IMR-90 (cell line): ENCODE data around the gene CYP2J2. TPM values are rescaled to one million over a fixed set of nuclear protein-coding genes. Genes with fewer than 3 reads are reported as not detected.

Source experiments
- ATAC-seq: fragments of 200-7000 bp; cut with Tn5 transposase; 2 replicates; pipeline ENCODE4 v1.9.1; 2020; ENCODE audit warnings: low read depth, mild to moderate bottlenecking, moderate library complexity
- BruUV-seq: library from RNA; stranded (reverse); fragments of 400-500 nt; replicated peaks from 2 replicates; lab custom pipeline; 2021; lab: Mats Ljungman, UMichigan
- CTCF ChIA-PET: fragments of 300-600 bp; formaldehyde crosslinking; extraction: SDS; loops from one replicate; lab custom pipeline; 2021; ENCODE audit warnings: antibody characterized with exemption; lab: Yijun Ruan, JAX
- POLR2A ChIA-PET: fragments of 300-600 bp; sonication (Branson Sonifier 250); formaldehyde crosslinking; loops from one replicate; lab custom pipeline; 2022; ENCODE audit warnings: antibody characterized with exemption; ENCODE audit not compliant: unreplicated experiment; lab: Charles Lee
- DNase-seq: peaks from one replicate; pipeline ENCODE4 v3.0.0; 2013
- H2AFZ ChIP-seq: replicated peaks from 2 replicates; pipeline ENCODE3; 2013; ENCODE audit warnings: low read length, mild to moderate bottlenecking; ENCODE audit not compliant: poor library complexity
- H2AK5ac ChIP-seq: 2 replicates; pipeline ENCODE4 v1.6.1; 2013; ENCODE audit warnings: low read depth, low read length, inconsistent platforms
- H2AK9ac ChIP-seq: replicated peaks from 2 replicates; pipeline ENCODE3; 2013; ENCODE audit warnings: mild to moderate bottlenecking, low read depth, low read length, moderate library complexity; ENCODE audit not compliant: poor library complexity
- H2BK120ac ChIP-seq: 2 replicates; pipeline ENCODE4 v1.6.1; 2013; ENCODE audit warnings: low read depth, low read length, inconsistent platforms
- H2BK15ac ChIP-seq: 3 replicates; pipeline ENCODE4 v1.6.1; 2013; ENCODE audit warnings: low read depth, low read length, inconsistent platforms
- H2BK20ac ChIP-seq: 2 replicates; pipeline ENCODE4 v1.6.1; 2013; ENCODE audit warnings: low read depth, mild to moderate bottlenecking, inconsistent platforms, low read length, moderate library complexity
- H2BK5ac ChIP-seq: 2 replicates; pipeline ENCODE4 v1.6.1; 2013; ENCODE audit warnings: mild to moderate bottlenecking, low read depth, low read length, inconsistent platforms; ENCODE audit not compliant: poor library complexity, severe bottlenecking
- H3K14ac ChIP-seq: replicated peaks from 2 replicates; pipeline ENCODE4 v1.6.1; 2013; ENCODE audit warnings: low read depth, low read length, inconsistent platforms
- H3K18ac ChIP-seq: 2 replicates; pipeline ENCODE4 v1.6.1; 2013; ENCODE audit warnings: low read depth, low read length, control low read depth
- H3K23ac ChIP-seq: 2 replicates; pipeline ENCODE4 v1.6.1; 2013; ENCODE audit warnings: low read depth, low read length, inconsistent platforms
- H3K27ac ChIP-seq: 2 replicates; pipeline ENCODE4 v1.5.1; 2013; ENCODE audit warnings: mild to moderate bottlenecking, control low read depth, low read length; ENCODE audit not compliant: insufficient read depth
- H3K27me3 ChIP-seq: 2 replicates; pipeline ENCODE4 v1.6.1; 2013; ENCODE audit warnings: low read length; ENCODE audit not compliant: control insufficient read depth, insufficient read depth
- H3K36me3 ChIP-seq: 2 replicates; pipeline ENCODE4 v1.6.1; 2013; ENCODE audit warnings: low read length, mixed read lengths; ENCODE audit not compliant: control insufficient read depth, insufficient read depth
- H3K4ac ChIP-seq: 2 replicates; pipeline ENCODE4 v1.6.1; 2013; ENCODE audit warnings: low read depth, low read length, inconsistent platforms
- H3K4me1 ChIP-seq: 2 replicates; pipeline ENCODE4 v1.6.1; 2013; ENCODE audit warnings: low read length, mixed read lengths; ENCODE audit not compliant: control insufficient read depth, insufficient read depth
- H3K4me2 ChIP-seq: 2 replicates; pipeline ENCODE4 v1.6.1; 2013; ENCODE audit warnings: low read depth, mild to moderate bottlenecking, control low read depth, low read length, moderate library complexity
- H3K4me3 ChIP-seq: 2 replicates; pipeline ENCODE4 v1.5.1; 2013; ENCODE audit warnings: low read depth, mild to moderate bottlenecking, control low read depth, low read length, moderate library complexity; ENCODE audit not compliant: insufficient read depth
- H3K56ac ChIP-seq: 2 replicates; pipeline ENCODE4 v1.6.1; 2013; ENCODE audit warnings: low read length, inconsistent platforms; ENCODE audit not compliant: insufficient read depth; ENCODE audit errors: extremely low read depth
- H3K79me1 ChIP-seq, 2 experiments: 2 replicates each; pipeline ENCODE4 v1.6.1; 2013; ENCODE audit warnings: low read length in 2 of 2, inconsistent platforms in 1 of 2, low read depth in 1 of 2
- H3K9ac ChIP-seq: 2 replicates; pipeline ENCODE4 v1.6.1; 2013; ENCODE audit warnings: low read depth, low read length, control low read depth
- H3K9me1 ChIP-seq: 2 replicates; pipeline ENCODE4 v1.6.1; 2013; ENCODE audit warnings: low read length, inconsistent platforms; ENCODE audit not compliant: insufficient read depth
- H3K9me3 ChIP-seq: 2 replicates; pipeline ENCODE4 v1.6.1; 2013; ENCODE audit warnings: low read length; ENCODE audit not compliant: control insufficient read depth, insufficient read depth
- H4K20me1 ChIP-seq: 2 replicates; pipeline ENCODE4 v1.6.1; 2013; ENCODE audit warnings: low read length, inconsistent platforms; ENCODE audit not compliant: insufficient read depth
- H4K5ac ChIP-seq: 2 replicates; pipeline ENCODE4 v1.6.1; 2013; ENCODE audit warnings: mild to moderate bottlenecking, low read depth, low read length, control low read depth
- H4K8ac ChIP-seq, 2 experiments: 2 replicates each; pipeline ENCODE4 v1.6.1; 2013; ENCODE audit warnings: low read depth in 2 of 2, low read length in 2 of 2, control low read depth in 1 of 2, inconsistent platforms in 1 of 2
- H4K91ac ChIP-seq: 2 replicates; pipeline ENCODE4 v1.6.1; 2013; ENCODE audit warnings: low read depth, low read length, inconsistent platforms; ENCODE audit not compliant: insufficient read depth
- CHD1 ChIP-seq: IDR thresholded peaks from 2 replicates; pipeline ENCODE4 v1.6.1; 2012; ENCODE audit warnings: low read depth, low read length, improper control_type of control experiment
- FOS ChIP-seq: fragments of 150-350 bp; IDR thresholded peaks from 2 replicates; pipeline ENCODE4 v1.6.1; 2016; ENCODE audit warnings: low read depth, low read length
- MAFK ChIP-seq: IDR thresholded peaks from 2 replicates; pipeline ENCODE4 v1.6.1; 2012; ENCODE audit warnings: low read depth, low read length, improper control_type of control experiment
- MAZ ChIP-seq: IDR thresholded peaks from 2 replicates; pipeline ENCODE4 v1.6.1; 2012; ENCODE audit warnings: low read depth, mild to moderate bottlenecking, low read length, improper control_type of control experiment, moderate library complexity, borderline replicate concordance
- MXI1 ChIP-seq: IDR thresholded peaks from 2 replicates; pipeline ENCODE4 v1.6.1; 2012; ENCODE audit warnings: low read depth, mild to moderate bottlenecking, low read length, moderate library complexity, borderline replicate concordance
- RAD21 ChIP-seq: IDR thresholded peaks from 2 replicates; pipeline ENCODE4 v1.6.1; 2012; ENCODE audit warnings: low read length, improper control_type of control experiment
- RCOR1 ChIP-seq: IDR thresholded peaks from 2 replicates; pipeline ENCODE4 v1.6.1; 2012; ENCODE audit warnings: mild to moderate bottlenecking, low read length, improper control_type of control experiment; ENCODE audit not compliant: insufficient replicate concordance
- RFX5 ChIP-seq: IDR thresholded peaks from 2 replicates; pipeline ENCODE4 v1.8.0; 2012; ENCODE audit warnings: low read depth, mild to moderate bottlenecking, low read length, moderate library complexity
- SMC3 ChIP-seq: fragments of 150-350 bp; IDR thresholded peaks from 2 replicates; pipeline ENCODE4 v1.6.1; 2016; ENCODE audit warnings: low read depth, mild to moderate bottlenecking, antibody characterized with exemption, low read length, moderate library complexity
- WGBS, 2 experiments: methylation state at CpG; one replicate each; pipeline versions ENCODE4 v1.1.5 to v1.1.7; 2013; ENCODE audit warnings: missing lambda C conversion rate in 2 of 2; ENCODE audit not compliant: insufficient read length in 1 of 2; ENCODE audit errors: extremely low coverage in 2 of 2; 5-methylcytosine and 5-hydroxymethylcytosine counted together
- dilution Hi-C: fragments of 300-500 bp; cut with HindIII; formaldehyde crosslinking; loops from one replicate; pipeline ENCODE4 v1.14.3; 2018; ENCODE audit warnings: low sequenced_read_pairs; ENCODE audit not compliant: unreplicated experiment
- in situ Hi-C: fragments of 300-500 bp; cut with MboI; formaldehyde crosslinking; loops from 3 replicates; pipeline ENCODE4 v1.14.3; 2019; ENCODE audit warnings: low sequenced_read_pairs, inconsistent platforms, mixed read lengths
- intact Hi-C: fragments of 100-400 bp; cut with micrococcal nuclease; formaldehyde crosslinking; loops from 2 replicates; pipeline ENCODE4 v1.10.0; 2022
- polyA plus RNA-seq, 3 experiments: library from polyadenylated mRNA; depleted of rRNA; stranded (reverse); fragments of >200 nt; gene quantifications; 2 replicates each; pipeline ENCODE4 v1.2.3, GENCODE V29; 2012; ENCODE audit warnings: low replicate concordance in 1 of 3
- total RNA-seq: library from RNA; depleted of rRNA; stranded (reverse); fragments of >200 nt; gene quantifications from 2 replicates; pipeline ENCODE4 v1.2.3, GENCODE V29; 2012
- TF ChIP-seq, protein P1 (sequence below): conservative IDR thresholded peaks from 2 replicates; pipeline ENCODE4 v1.5.1; 2012; ENCODE audit warnings: mild to moderate bottlenecking, low read depth, low read length, improper control_type of control experiment

CYP2J2 gene
- total and polyA plus RNA-seq, 2 of the 4 experiments (the other 2 are of a cell fraction) = 0.18 TPM; not detected in 1

GRCh38 chr1:59908682-59909081 is 17.9 kb downstream of the CYP2J2 start:
- no peak overlapping the region for H2BK5ac ChIP-seq
- H3K18ac ChIP-seq = no peak overlapping the region
- H2AK5ac ChIP-seq = no peak overlapping the region
- ChIA-PET POLR2A (no interaction called here), CTCF (no interaction called here)
- no peaks in the 10 kb centered on the region for H3K4me1 ChIP-seq
- H4K8ac ChIP-seq = no peak overlapping the region
- no peaks in the 10 kb centered on the region for H3K36me3 ChIP-seq
- TF ChIP-seq RFX5 = no peak
- TF ChIP-seq MXI1 = no peak
- TF ChIP-seq CHD1 = no peak
- TF ChIP-seq MAZ = no peak
- no peak for TF ChIP-seq FOS
- no peak for TF ChIP-seq MAFK
- no peak for TF ChIP-seq SMC3
- TF ChIP-seq, protein P1, sequence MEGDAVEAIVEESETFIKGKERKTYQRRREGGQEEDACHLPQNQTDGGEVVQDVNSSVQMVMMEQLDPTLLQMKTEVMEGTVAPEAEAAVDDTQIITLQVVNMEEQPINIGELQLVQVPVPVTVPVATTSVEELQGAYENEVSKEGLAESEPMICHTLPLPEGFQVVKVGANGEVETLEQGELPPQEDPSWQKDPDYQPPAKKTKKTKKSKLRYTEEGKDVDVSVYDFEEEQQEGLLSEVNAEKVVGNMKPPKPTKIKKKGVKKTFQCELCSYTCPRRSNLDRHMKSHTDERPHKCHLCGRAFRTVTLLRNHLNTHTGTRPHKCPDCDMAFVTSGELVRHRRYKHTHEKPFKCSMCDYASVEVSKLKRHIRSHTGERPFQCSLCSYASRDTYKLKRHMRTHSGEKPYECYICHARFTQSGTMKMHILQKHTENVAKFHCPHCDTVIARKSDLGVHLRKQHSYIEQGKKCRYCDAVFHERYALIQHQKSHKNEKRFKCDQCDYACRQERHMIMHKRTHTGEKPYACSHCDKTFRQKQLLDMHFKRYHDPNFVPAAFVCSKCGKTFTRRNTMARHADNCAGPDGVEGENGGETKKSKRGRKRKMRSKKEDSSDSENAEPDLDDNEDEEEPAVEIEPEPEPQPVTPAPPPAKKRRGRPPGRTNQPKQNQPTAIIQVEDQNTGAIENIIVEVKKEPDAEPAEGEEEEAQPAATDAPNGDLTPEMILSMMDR = no peak
- TF ChIP-seq RAD21 = no peak
- no peak for TF ChIP-seq RCOR1
- H3K23ac ChIP-seq = no peak overlapping the region
- H3K9me1 ChIP-seq = no peaks in the 10 kb centered on the region
- no peaks in the 10 kb centered on the region for H3K27me3 ChIP-seq
- DNase-seq = no peak
- H3K14ac ChIP-seq = no peak overlapping the region
- intact Hi-C loops (no loop called here), dilution Hi-C loops (no loop called here), in situ Hi-C loops (no loop called here)
- WGBS, 2 experiments = no CpG with 5 or more reads among the region's 2 CpGs
- no peak overlapping the region for H2AFZ ChIP-seq
- no peak overlapping the region for H3K4me2 ChIP-seq
- no TSS peak for BruUV-seq
- H2BK20ac ChIP-seq = no peak overlapping the region
- no peak overlapping the region for H4K5ac ChIP-seq
- no peak overlapping the region for H2BK120ac ChIP-seq
- H4K91ac ChIP-seq = no peak overlapping the region
- no peak overlapping the region for H3K9ac ChIP-seq
- no peak overlapping the region for H3K27ac ChIP-seq
- H3K56ac ChIP-seq = no peak overlapping the region
- no peaks in the 10 kb centered on the region for H4K20me1 ChIP-seq
- no peak overlapping the region for H3K4me3 ChIP-seq
- H2BK15ac ChIP-seq = no peak overlapping the region
- no peak overlapping the region for H2AK9ac ChIP-seq
- no peaks in the 10 kb centered on the region for H3K9me3 ChIP-seq
- no peak overlapping the region for H3K4ac ChIP-seq
- H3K79me1 ChIP-seq = no peaks in the 10 kb centered on the region
- no peak for ATAC-seq
